NOMO-1 (cell line): ENCODE results near the gene MRAS.

Experiments
- DNase-seq, 2 experiments: peaks; one replicate each; lab custom pipeline; 2025; ENCODE audit not compliant: unreplicated experiment in 2 of 2; lab: John Stamatoyannopoulos, UW

Gene MRAS

DNA sequence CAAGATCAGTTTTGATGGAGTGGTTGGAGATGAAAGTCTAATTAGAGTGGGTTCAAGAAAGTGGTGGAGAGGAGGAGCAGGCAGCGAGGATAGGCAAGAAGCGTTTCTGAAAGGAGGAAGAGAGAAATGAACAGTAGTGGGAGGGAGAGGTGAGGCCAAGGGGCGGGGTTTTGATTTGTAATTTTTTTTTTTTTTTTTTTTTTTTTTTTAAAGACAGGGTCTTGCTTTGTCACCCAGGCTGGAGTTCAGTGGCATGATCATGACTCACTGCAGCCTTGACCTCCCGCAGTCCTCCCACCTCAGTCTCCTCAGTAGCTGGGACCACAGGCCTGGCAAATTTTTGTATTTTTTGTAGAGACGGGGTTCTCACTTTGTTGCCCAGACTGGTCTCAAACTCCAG is 36.6 kb downstream of the MRAS start:
- no peak for DNase-seq

DNA sequence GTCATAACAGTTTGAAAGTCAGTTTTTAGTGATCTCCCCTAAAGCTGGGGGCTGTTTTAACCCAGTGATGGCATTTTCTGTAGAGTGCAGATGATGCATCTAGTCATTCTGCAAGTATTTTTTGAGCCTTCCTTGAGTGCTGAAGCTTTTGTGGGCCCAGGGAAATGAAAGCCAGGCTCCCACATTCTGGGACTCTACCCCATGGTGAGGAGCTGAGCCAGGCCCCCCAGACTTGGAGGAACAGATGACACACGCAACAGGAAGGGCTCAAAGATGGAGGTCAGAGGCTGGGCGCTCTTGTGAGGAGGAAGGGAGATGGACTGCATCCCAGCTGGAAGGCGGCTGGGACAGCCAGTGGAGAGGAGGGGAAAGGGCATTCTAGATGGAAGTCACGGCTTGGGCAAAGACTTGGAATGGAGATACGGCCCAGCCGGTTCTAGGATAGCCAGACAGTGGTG is 40.8 kb downstream of the MRAS start:
- no peak for DNase-seq

DNA sequence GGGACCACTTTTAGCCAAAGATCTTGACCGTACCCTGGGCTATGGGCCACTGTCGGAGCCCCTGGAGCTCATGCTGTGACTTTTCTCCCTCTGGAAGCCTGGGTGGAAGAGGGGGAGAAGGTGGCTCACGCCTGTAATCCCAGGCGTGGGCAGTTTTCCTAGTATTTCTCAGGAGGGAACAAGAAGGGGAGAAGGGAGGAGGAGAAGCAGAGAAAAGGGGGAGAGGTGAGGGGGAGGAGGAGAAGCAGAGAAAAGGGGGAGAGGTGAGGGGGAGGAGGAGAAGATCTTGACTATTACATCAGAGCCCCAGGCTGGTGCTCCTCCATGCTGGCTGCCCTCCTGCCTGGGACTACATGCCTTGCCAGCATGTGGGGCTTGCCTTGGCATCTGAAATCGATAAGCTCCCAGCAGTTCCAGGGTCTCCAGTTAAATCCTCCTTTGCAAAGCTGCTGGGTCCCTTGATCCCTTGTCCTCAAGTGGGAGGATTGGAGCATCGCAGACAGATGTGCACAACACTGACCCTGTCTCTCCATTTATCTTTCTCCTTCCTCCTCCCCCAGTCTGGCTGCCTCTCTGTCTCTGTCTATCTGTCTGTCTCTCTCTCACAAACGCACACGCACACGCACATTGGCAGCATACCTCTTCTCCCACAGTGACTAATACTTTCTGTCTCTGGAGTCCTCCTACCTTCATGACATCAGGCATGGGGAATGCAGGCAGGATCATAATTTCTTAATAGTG is 41.6 kb downstream of the MRAS start:
- DNase-seq: no peak

DNA sequence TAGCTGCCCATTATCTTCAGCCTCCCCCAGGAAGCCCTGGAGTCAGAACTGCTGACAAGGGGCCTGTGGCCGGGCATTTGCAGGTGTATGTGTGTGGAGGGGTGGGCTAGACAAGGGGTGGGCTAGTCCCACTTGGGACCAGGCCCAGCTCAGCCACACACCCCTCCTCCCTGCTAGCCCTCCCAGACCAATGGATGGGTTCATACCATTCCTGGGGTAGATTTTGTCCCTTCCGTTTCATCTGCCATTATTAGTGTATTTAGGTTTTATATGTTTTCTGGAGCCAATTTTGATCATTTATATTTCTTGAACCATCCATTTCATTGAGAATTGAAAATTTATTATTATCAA is 42.2 kb downstream of the MRAS start:
- DNase-seq: no peak

DNA sequence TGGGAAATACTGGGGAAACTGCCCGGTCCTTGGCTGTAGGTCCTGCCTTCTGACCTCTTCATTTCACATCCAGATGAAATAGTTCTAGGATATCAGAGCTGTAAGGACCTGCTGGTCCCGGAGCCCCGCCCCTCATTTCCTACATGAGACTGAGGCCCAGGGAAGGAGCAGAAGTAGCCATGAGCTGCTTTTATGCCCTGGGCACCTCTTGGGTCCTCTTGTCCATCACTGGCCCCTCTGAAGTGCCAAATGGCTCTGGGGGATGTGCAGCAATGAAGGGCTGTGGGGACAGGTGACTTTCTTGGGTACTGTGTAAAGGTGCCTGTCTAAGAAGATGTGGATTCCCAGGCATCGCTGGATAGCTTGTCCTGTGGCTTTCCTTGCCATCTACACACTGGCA is 45.8 kb downstream of the MRAS start:
- DNase-seq: no peak

DNA sequence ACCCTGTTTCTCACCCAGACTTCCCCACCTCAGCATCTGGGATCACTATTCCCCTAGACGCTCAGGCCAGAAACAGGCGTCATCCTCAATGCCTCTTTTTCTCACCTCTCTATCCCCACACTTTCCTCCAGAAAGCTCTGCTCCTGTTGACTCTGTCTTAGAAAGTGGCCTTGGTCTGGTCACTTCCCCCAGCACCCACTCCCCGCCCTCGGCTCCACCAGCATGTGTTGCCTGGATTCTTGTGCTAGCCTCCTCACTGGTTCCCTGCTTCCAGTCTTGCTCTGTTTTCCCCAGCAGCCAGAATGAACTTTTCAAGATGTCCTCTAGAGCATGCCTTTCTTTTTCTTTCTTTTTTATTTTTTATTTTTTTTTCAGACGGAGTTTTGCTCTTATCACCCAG is 46.3 kb downstream of the MRAS start:
- no peak for DNase-seq

DNA sequence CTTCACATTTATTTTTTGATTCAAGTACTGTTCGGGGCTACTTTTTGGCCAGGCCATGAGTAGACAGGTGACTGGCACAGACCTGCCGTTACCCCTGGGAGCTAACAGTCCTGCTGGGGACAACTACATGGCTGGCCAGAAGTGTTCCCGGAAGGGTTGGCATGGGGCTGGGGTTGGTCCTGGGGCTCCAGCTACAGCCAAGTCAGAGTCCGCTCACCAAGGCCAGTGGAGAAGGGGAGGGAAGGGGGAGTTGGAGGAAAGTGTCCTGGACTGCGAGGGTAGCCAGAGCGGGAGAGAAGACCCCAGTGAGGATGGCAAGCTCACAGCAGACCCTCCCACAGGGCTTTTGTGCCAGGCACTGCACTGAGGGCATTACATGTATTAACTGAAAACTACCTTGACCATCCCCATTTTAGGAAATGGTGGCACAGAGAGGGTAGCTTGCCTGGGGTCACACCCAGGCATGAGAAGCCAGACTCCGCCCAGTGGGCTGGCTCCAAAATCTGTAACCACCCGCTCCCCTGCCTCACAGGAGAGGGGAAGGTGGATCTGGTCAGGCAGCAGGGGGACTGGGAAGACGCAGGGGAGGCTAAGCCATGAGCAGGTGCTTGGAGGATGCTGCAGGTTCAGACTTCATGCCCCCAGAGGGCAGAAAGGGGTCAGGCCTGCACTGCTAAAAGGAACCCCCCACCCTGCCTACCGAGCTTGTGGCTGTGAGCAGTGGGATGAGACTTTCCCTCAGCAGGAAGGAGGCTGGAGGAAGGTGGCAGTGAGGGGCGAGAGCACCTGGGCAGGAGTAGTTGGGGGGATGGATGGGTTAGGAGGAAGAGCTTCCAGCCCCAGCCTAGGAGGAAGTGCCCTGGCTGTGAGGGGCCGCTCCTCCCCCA is 47.7 kb downstream of the MRAS start:
- DNase-seq: no peak

DNA sequence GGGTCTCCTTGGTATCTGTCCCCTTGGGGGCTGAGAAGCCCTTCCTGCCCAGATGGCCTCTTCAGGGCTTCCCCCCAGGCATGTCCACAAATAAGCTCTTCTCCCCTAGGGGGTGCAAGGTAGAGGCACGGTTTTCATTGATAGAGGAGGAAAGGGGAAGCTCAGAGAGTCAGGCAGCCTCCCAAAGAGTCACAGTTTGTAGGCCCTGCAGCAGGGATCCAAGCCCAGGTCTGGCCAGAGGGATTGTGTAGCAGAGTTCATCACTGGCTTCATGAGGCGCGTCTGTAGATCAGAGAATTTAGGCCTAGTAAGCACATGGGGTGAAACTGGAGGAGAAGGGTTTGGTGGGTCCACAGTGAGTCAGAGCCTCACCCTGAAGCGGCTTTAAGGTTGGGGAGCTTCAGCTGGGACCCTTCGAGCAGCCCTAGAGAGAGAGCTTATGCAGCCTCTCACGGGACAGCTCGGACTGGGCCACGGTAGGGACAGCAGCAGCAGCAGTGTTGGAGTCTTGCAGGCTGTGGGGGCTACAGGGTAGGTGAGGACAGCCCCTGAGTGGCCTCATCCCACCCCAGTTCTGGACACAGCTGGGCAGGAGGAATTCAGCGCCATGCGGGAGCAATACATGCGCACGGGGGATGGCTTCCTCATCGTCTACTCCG is 48.5 kb downstream of the MRAS start:
- DNase-seq: no peak

DNA sequence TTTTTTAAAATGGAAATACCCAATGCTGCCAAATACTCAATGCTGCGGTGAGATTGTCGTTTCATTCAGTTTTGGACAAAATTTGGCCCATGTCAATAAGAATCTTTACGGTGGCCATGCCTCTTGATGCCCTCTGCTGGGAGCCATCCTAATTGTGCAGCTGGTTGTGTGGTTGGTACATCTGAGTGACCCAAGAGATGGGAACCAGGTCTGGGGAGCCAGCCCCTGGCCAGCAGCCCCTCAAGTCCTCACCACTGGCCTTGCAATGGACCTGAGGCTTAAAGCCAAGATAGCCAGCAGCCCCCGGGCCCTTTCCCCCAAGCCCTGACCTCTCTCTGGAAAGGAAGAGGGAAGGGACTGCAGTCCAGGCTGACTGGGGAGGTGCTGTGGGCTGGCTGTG is 49.6 kb downstream of the MRAS start:
- no peak for DNase-seq

DNA sequence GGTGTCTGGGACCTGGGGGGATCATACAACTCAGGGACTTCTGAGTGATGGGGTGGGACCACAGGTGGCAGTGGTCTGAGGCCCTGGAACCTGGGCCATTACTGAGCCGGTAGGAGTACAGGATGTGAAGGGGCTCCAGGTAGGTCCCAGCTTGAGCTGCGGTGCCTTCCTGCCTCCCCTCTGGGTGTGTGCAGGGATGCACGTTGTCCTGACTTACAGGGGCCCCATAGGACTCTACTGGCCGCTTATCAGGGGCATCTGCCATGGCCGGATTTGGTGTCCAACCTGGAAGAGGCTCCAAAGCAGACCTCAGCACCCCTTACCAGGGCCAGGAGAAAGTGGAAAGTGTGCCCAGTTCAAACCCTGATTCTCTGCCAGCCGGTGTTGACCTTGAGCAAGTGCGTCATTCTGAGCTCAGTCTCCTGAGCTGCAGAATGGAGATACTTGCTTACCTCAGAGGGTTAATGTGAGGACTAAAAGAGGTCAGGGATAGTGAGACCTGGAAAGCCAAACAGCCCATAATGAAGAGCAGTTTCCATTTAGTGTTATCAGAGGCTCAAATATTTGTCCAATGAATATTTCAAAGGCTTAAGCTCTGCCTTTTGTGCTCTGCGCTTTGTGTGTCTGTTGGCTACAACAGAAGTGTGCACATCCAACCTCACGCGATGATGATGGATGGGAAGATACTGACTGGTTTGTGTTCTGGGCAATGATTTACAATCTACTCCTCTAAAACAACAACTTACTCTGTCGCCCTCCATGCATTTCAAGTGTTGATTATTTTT is 50.6 kb downstream of the MRAS start:
- DNase-seq: no peak

DNA sequence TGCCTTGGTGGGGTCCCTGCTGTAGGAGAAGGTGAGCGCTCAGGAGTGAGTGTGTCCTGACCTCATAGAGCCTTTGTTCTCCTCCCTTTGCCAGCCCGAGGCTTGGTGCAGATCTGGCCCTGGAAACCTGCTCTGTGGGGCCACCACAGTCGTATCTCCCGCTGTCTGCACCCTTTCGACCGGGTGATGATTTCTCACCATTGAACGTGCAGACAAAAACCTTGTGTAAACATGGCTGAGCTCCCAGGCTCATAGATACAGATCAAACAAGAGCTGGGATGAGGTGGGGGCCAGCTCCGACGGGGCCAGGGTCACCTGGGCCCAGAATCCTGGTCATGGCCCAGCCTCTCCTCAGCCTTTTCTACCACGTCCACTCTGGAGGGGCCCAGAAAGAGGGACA is 51.4 kb downstream of the MRAS start:
- DNase-seq: no peak

DNA sequence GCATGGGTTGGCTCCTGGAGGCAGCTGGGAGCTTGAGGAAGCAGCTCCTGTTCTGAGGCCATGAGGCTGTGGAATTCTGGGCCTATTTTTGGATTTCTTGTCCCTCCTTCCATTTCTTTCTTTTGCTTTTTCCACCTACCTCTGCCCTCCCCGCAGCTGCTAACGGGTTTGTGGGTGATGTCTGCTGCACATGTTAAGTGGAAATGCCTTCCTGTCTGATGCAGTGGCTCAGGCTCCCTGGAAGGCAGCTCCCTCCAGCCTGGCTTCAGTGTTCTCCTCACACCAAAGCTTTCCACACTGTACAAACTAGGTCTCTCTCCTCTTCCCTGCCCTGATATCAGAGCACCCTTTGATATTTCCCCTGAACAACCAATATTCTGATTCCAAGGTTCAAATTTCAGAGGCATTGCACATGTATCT is 52.3 kb downstream of the MRAS start:
- DNase-seq: no peak

DNA sequence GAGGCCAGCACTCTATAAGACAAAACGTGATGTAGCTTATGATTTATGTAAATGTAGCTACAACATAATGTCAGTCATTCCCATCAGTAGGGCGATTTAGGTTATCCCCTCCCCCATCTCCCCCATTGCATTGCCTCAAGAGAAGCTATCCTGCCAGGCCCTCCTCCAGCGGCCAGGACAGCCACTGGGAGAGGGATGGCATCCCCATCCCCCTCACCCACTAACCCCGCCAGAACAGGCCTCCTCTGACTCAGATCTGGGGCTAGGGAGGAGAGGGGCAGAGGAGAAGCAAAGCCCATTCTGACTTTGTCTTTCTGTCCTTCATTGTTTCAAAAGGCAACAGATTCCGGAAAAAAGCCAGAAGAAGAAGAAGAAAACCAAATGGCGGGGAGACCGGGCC is 53.5 kb downstream of the MRAS start:
- DNase-seq: no peak

DNA sequence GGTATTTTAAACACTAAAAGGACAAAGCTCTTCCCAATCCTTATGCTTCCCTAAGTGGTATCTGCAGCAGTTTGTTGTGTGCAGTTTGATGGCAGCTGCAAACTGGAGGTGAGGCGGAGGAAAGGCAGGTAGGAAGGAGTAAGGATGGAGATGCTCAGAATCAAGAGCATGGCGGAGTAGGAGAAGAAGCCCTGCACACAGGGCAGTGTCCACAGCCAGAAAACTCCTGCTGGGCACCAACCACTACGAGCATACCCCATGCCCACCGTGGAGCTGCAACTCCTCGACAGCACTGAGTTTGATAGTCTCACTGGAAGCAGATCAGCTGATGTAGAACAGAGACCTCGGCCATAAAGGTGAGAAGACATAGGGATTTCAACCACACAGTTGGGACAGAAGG is 55.7 kb downstream of the MRAS start:
- no peak for DNase-seq

DNA sequence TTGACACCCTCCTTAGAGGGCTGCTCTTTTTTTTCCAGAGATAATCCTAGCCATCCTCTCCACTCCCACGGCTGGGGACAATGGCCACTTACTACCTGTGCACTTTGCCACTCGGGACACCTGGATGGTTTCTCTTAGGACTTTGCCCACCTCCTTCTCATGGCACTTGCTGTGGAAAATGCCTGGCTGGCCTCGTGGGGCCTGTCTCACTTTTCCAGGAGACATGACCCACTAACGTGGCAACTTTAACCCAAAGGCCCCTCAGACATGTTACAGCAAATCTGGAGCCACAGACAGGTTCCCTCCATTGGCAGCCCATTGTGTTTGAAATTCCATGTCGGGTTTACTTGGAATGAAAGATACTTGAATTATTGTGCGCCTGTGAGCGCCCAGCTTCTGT is 56.6 kb downstream of the MRAS start:
- no peak for DNase-seq

DNA sequence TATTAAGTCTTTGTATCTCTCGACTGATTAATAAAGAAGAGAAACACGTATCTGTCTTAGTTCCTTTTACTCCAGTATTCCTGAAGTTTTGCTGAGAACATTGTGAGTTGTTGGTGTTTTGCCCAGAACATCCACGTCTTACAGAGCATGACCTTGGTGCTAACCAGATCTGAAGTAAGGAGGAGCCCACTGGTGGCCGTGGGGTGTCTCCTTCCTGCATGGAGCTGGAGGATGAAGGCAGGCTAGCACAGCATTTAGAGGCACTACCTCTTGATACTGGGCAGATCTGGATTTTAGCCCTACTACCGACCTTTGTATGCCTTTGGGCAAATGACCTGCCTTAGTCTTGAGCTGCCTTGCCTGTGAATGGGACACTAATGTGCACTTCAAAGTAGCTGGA is 57.1 kb downstream of the MRAS start:
- no peak for DNase-seq

DNA sequence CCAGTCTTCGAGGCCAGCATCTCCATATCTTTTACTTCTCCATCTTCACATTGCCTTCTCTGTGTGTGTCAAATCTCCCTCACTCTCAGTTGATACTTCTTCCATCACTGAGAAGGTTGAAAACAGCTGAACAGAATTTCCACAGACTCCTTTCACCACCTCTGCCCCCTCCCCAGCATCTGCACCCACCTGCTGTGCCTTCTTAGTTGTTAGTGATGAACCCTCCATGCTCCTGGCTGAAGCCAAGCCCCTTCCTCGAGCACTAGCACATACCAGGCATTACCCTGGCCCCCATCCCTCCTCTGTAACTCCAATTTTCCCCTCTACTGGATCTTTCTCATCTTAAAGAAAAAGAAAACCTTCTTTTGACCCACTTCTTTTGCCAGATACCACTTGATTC is 58.2 kb downstream of the MRAS start:
- DNase-seq: no peak

DNA sequence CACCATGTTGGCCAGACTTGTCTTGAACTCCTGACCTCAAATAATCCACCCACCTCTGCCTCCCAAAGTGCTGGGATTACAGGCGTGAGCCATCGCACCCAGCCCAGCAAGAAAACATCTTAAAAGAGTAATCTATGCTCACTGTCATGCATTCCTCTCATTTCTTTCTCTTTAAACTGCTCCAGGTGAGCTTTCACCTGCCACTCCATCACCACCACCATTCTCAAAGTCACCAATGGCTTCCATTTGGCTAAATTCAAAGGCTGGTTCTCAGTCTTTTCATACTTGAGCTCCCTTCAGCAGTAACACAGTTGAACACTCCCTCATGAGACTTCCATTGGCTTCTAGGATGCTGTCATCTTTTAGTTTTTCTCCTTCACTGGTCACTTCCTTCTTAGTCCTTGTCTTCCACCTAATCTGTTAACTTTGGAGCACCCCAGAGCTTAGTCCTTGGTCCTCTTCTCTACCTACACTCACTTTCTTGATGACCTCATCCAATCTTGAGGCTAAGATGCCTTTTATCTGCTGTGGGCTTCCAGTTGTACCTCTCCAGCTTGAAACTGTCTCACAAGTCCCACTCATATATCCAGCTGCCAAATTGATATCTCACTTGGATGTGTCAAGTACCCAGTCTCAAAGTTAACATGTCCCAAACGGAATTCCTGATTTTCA is 59.0 kb downstream of the MRAS start:
- no peak for DNase-seq

DNA sequence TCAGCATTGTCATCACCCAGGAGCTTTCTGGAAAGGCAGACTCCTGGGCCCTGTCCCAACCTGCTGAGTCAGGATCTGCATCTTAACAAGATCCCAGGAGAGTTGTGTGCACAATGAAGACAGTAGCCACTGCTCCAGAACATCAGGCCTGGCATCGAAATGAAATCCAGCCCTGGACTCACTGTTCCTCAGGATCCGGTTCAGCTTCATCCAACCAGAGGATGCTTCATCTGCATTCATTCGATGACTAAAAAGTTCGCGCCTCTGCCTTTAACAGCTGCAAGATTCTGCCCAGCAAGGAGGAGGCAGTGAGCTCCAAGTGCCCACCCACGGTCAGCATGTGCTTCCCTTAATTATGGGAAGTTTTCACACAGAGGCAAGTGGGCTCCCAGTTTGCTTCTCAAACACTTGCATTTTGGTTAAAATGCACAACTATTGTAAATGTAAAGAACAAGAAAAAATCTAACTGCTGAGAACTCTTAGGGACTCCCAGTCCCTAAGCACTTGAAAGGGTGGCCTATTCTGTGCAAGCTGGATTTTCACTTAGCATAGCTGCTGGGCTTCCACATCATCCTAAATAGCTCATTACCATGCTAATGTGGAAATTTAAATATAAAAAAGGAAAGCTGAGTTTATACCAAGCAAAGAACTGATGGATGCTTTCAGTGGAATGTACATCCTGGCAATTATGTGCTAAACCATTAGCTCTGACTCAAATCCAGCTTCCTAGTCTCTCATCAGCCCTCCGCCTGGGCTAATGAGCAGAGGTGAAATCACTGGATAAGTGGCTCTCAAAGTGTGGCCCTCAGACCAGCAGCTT is 60.6 kb downstream of the MRAS start:
- no peak for DNase-seq
